ENCODE results near the gene ARFGAP1. TPM values are rescaled to one million over a fixed set of nuclear protein-coding genes. Genes with fewer than 3 reads are reported as not detected.

ARFGAP1 gene
- 100 to 1,000 TPM in 1 of 2 donors, 10 to 100 TPM in 1; 77.2 to 108 TPM for total RNA-seq

DNA sequence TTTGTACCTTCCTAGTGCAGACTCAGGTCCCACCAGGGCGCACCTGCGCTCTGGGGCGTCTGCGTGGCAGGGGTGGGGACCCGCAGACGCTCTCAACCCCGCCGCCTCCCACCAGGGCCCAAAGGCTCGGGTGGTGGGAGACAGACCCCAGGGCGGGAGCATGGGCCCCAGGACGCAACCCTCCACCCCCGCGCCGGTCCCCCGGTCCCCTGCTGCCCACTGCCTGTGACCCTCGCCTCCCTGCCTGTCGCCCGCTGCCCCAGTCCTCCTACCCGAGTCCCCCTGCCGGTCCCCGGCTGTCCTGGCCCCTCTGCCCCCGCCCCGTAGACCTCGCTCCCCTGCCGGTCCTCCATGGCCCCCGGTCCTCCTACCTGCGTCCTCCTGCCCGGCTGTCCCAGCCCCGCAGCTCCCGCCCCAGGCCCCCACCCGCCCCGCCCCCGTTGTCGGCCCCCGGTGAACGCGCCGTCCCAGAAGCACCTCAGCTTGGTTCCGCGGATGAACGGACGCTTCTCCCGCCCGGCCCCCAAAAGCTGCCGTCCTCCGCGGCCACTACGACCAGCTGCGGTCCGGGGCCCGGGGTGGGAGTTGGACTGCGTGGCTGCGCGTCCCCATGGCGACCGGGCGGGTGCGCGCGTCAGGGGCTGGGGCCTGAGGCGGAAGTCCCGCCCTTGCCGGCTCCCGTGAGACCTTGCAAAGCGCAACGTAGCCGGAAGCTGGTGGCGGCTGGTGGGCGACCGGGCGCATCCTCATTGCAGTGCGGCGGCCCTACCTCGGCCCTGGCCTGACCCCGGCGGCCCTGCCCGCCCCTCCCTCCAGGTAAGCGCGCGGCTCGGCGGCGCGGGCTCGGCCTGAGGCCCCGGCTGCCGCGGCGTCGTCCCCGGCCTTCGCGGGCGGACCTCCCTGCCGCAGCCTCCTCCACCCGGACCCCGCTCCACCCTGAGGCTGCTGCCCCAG, at the start of gene ARFGAP1:
ARFGAP1 (plus strand) TSS at position 709 of the 954 bp plus-strand sequence. CDS start 2,768 bp downstream, outside the sequence.
- Mint-ChIP-seq H3K9me3 (no peaks in the 10 kb centered on the region), H3K27ac (peak within 1 kb of the TSS; percentile 92 to 99), H3K36me3 (peaks cover 8 to 9% of the 10 kb centered on the region in 2 donors)
- ATAC-seq = peak; percentile 99
- DNase-seq (ENCODE audit: low spot score in 2 of 2) = peak; percentile 88

DNA sequence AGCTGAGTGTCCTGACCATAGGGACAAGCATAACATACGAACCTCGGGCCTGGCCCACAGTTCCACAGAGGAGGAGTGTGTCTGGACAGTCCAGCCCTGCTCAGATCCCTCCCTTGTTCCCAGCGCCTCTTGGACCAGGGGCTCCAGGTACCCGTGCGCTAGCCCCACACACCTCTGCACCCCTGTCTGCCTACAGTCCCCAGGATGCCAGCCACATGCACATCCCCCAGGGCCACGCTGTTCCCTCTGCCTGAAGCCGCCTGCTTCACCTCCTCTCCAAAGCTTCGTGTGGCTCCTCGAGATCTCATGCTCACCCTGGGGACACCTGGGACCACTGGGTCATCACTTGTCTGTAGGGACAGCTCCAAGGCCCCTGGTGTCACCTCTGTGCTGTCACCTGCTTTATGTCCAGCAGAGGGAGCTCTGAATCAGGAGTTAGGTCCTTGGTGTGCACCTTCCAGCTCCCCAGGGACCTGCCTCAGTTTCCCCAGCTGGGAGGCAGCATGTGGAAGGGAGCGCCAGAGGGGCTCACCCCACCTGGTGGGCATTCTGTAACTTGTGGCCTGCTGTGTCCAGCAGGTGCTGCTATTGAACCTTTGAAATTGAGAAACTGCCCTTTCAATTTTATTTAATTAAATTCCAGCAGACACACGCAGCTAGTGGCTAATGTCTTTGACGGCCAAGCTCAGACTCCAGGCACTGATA, 49.3 kb upstream of the ARFGAP1 start:
- Mint-ChIP-seq H3K9me3 (no peaks in the 10 kb centered on the region), H3K27ac (no peak overlapping the region), H3K36me3 (no peaks in the 10 kb centered on the region)
- ATAC-seq = peak; percentile 70 to 80
- DNase-seq (ENCODE audit: low spot score in 2 of 2) = peak in 1 of 2 donors; percentile 58

DNA sequence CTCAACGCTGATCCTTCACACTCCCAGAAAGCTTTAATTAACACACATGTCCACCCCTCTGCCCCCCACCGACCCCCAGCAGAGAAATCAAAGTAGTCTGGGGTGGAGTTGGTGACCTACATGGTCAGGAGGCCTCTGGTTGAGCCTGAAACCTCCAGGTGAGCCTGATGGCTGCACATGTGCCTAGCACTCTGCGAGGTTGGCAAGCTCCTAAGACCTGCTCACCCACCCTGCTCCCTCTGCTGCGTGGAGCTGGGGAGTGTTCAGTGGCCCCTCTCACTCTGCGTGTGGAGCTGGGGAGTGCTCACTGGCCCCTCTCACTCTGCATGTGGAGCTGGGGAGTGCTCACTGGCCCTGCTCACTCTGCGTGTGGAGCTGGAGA, 48.8 kb upstream of the ARFGAP1 start:
- ATAC-seq (no peak), DNase-seq (ENCODE audit: low spot score in 2 of 2) (no peak)
- H3K36me3 Mint-ChIP-seq = no peaks in the 10 kb centered on the region
- H3K27ac Mint-ChIP-seq = no peak overlapping the region
- no peaks in the 10 kb centered on the region for H3K9me3 Mint-ChIP-seq

DNA sequence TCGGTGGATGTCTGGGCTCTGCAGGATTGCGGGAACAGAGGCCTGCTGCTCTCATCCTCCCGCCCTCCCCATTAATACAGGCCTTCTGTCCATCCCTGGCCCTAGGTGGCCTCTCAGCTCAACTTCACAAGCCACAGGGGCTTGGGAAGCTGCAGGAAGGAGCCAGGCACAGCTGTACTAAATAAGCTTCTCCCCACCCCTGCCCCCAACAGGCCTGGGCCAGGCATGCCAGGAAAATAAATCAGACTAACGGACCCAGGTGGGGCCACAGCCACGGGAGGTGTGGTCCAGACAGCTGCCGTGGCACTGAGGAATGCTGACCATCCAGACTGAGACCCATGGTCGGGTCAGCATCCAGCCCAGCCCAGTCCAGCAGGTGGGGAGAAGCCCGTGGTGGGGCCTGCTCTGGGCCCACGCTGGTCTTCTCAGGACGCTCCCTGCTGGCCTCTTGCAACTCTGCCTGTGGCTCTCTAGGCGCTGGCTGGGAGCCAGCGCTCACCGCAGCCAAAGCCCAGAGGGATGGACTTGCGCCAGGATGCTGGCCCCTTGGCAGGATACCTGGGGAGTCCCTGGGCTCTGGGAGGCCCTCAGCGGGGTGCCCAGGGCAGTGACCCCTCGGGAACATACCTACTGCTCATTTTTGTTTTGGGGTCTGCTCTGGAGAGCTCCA, 48.1 kb upstream of the ARFGAP1 start:
- no peak for ATAC-seq
- DNase-seq (ENCODE audit: low spot score in 2 of 2) = no peak
- H3K9me3 Mint-ChIP-seq = no peaks in the 10 kb centered on the region
- no peaks in the 10 kb centered on the region for H3K36me3 Mint-ChIP-seq
- no peak overlapping the region for H3K27ac Mint-ChIP-seq

DNA sequence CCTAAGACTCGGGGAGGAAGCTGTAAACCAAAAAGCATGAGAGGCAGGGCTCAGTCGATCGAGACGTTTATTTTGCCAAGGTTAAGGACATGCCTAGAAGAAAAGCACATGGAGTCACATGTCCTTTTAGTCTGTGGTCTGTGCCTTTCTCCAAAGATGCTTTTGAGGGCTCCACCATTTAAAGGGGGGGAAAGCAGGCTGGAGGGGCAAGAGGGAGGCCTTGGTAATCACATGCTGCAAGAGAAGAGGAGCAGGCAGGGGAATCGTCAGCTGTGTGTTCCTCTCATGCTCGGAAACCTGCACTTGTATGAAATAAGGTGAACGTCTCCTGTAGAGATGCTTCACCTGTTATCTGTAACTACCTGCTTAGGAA, 47.5 kb upstream of the ARFGAP1 start:
- no peaks in the 10 kb centered on the region for H3K9me3 Mint-ChIP-seq

DNA sequence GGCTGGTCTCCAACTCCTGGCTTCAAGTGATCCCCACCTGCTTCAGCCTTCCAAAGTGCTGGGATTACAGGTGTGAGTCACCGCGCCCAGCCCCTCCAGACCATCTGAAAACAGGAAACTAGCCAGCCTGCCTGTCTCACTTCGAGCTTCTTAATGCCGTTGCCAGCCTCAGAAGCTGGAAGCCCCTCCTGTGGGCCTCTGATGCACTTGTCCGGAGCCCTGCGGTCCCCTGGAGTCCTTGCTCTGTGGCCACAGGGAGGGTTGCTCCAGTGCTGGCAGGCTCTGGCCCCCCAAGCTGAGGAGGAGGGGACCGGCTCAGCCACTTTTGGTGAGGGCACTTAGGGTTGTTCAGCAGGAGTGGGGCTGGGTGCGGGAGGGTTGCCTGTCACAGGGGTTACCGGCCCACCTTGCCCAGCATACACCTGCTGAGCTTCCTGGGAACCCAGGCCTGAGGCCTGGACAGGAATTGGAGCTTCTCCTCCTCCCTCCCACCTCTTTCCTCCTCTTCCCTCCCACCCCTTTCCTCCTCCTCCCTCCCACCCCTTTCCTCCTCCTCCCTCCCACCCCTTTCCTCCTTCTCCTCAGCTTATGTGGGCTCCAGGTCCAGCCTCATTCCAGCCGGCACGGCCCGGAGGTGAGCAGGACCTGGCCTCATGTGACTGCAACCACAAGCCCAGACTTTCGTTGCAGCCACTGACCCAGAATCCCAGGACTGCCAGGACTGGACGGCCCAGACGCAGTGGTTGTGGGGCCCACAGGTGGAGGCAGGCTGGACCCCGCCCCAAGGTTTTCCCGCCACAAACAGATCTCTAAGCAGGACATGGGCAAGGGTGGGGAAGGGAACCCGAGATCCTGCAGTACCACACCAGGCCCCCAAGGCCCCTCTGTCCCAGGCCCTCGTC, 46.3 kb upstream of the ARFGAP1 start:
- DNase-seq (ENCODE audit: low spot score in 2 of 2) (no peak), ATAC-seq (no peak)
- H3K36me3 Mint-ChIP-seq = no peaks in the 10 kb centered on the region
- H3K27ac Mint-ChIP-seq = no peak overlapping the region
- no peaks in the 10 kb centered on the region for H3K9me3 Mint-ChIP-seq

More for the DNA sequence above, 47.5 kb upstream of the ARFGAP1 start:
- no peak for DNase-seq (ENCODE audit: low spot score in 2 of 2)
- no peak for ATAC-seq
- no peak overlapping the region for H3K27ac Mint-ChIP-seq
- H3K36me3 Mint-ChIP-seq = no peaks in the 10 kb centered on the region

DNA sequence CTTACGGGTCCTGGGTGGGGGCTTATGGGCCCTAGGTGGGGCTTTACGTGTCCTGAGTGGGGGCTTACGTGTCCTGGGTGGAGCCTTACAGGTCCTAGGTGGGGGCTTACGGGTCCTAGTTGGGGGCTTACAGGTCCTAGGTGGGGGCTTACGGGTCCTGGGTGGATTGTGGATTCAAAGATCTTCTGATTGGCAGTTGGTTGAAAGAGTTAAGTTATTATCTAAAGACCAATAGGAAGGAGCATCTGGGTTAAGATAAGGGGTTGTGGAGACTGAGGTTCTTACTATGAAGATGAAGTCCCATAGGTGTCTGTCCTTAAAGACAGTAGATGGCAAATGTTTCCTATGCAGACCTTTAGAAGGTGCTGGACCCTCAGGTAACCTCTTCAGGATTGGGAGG, 45.4 kb upstream of the ARFGAP1 start:
- H3K27ac Mint-ChIP-seq = no peak overlapping the region
- H3K36me3 Mint-ChIP-seq = no peaks in the 10 kb centered on the region
- ATAC-seq (no peak), DNase-seq (ENCODE audit: low spot score in 2 of 2) (no peak)
- H3K9me3 Mint-ChIP-seq = no peaks in the 10 kb centered on the region

DNA sequence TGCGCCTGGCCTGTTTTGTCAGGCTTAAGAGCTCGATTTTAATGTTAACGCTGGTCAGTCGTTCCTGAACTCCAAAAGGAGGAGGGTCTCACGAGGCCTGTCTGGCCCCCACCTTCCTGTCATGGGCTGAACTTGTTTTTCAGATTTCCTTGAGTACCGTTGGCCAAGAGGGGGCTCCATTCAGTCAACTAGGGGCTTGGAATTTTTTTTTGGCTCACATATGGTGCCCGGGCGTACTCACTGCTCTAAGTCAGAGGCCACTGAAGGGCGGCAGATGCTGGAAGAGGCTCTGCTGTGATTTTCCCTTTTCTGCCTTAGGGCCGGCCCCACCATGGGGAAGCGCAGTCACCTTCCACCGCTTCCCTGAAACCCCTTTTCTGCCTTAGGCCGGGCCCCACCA, 43.8 kb upstream of the ARFGAP1 start:
- no peaks in the 10 kb centered on the region for H3K9me3 Mint-ChIP-seq
- DNase-seq (ENCODE audit: low spot score in 2 of 2) = no peak
- no peak overlapping the region for H3K27ac Mint-ChIP-seq
- H3K36me3 Mint-ChIP-seq = no peaks in the 10 kb centered on the region
- ATAC-seq = no peak

DNA sequence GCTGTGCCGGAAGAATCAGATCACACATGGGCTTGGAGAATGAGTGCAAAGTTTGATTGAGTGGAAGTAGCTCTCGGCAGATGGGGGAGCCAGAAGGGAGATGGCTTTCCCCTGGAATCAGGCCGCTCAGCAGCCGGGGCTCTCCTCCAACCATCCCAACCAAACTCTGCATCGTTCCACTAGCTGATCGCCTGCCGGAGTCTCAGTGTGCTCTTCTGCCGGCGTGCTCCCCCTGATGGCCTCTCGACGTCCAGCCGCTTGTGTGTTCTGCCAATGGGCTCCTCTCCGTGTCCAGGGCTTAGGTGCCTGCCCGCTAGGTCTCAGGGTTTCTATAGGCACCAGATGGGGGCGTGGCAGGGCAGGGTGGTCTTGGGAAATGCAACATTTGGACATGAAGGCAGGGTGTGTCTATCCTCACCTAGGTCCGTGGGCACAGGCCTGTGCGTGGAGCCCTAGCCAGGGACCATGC, 41.8 kb upstream of the ARFGAP1 start:
- no peak for DNase-seq (ENCODE audit: low spot score in 2 of 2)
- no peaks in the 10 kb centered on the region for H3K9me3 Mint-ChIP-seq
- peak in 1 of 2 donors; percentile 44 for ATAC-seq
- H3K36me3 Mint-ChIP-seq = no peaks in the 10 kb centered on the region
- H3K27ac Mint-ChIP-seq = no peak overlapping the region

DNA sequence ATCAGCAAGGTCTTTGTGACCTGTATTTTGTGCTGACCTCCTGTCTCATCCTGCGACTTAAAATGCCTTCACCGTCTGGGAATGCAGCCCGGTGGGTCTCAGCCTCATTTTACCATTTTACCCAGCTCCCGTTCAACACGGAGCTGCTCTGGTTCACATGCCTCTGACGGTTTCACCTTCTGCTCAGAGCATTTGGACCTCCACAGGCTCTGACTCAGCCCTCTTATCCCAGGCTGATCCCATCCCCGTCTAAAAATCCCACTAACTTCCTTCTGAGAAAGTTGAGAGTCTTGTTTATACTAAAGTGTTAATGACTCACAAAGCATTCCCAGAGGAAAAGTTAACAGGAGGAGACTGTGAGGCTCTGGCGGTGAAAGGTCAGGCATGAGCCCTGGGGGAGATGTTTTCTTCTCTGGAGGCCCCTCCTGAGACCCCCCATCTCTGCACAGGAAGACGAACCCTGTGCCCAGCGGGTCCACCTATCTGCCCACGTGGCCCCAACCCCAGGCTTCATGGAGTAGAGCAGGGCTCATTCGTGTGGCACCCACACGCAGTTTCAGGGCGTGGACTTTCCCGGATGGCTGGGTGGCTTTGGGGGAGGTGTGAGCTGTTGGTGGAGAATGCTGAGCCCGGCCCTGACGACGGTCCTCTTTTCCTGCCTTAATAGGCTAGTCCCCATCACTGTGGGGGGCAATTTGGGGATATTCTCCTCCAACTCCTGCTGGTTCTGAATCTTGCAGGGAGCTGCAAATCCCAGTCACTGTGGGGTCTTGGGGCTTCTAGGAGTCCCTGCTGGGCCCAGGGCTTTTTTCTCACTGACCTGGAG, 40.2 kb upstream of the ARFGAP1 start:
- Mint-ChIP-seq H3K27ac (no peak overlapping the region), H3K36me3 (no peaks in the 10 kb centered on the region), H3K9me3 (no peaks in the 10 kb centered on the region)
- DNase-seq (ENCODE audit: low spot score in 2 of 2) (no peak), ATAC-seq (no peak)

DNA sequence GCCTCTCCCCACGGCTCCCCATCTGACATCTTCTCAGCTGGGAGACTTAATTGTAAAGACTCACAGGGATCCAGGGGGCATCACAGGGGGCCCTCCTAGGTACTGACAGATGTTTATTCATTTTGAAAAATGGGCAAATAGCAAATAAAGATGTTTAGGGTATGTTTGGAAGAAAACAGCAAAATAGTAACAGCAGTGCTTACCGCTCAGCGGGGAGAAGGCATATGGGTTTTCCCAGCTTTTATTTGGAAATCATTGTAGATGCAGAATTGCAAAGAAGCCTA, 39.6 kb upstream of the ARFGAP1 start:
- Mint-ChIP-seq H3K36me3 (no peaks in the 10 kb centered on the region), H3K27ac (no peak overlapping the region), H3K9me3 (no peaks in the 10 kb centered on the region)
- DNase-seq (ENCODE audit: low spot score in 2 of 2) = no peak
- ATAC-seq = no peak

DNA sequence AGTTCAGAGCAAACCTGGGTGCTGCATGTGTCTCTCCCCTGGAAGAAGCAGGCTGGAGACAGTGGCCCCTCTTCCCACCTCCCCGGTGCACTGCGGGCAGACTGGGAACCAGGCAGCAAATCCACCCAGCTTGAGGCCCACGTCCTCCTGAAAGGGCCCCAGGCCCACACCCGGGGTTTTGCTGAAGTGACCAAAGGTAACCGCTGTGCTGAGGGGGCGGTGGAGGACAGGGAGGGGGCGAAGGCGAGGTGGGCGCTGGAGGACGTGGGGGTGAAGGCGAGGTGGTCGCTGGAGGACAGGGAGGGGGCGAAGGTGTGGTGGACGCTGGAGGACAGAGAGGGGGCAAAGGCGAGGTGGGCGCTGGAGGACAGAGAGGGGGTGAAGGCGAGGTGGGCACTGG, 38.7 kb upstream of the ARFGAP1 start:
- H3K9me3 Mint-ChIP-seq = no peaks in the 10 kb centered on the region
- no peak overlapping the region for H3K27ac Mint-ChIP-seq
- no peak for ATAC-seq
- no peaks in the 10 kb centered on the region for H3K36me3 Mint-ChIP-seq
- DNase-seq (ENCODE audit: low spot score in 2 of 2) = no peak

DNA sequence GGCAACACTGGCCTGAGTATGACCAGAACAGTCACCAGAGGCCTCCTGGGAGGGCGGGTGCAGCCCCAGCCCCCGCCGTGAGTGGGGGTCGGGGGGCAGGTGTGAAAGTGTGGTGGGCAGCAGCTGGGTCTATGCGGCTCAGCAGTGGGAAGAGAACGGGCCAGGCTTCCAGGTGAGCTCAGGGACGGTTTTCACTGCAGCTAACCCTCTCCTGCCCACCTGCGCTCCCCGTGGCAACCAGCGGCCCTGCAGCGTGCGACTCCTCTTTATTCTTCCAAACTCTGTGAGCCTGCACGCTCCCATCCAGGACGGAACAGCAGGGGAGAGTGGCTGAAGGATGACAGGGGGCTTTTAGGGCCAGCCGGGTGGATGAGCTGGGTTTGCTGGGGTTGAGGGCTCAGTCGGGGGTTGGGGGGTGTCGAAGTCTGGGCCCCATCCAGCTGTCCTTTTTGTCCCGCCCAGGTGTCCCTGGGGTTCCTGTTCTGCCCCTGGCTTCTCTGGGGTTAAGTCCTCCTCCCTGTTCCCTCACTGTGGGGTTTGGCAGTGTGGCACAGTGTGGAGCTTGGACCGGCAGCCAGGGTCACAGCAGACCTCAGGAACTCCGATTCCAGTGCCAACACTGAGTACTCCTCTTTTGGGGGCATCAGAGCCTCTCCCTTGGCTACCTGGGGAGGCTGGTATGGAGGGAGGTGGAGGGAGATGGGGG, 37.8 kb upstream of the ARFGAP1 start:
- Mint-ChIP-seq H3K9me3 (no peaks in the 10 kb centered on the region), H3K27ac (no peak overlapping the region), H3K36me3 (no peaks in the 10 kb centered on the region)
- ATAC-seq = peak in 1 of 2 donors; percentile 66
- DNase-seq (ENCODE audit: low spot score in 2 of 2) = no peak

DNA sequence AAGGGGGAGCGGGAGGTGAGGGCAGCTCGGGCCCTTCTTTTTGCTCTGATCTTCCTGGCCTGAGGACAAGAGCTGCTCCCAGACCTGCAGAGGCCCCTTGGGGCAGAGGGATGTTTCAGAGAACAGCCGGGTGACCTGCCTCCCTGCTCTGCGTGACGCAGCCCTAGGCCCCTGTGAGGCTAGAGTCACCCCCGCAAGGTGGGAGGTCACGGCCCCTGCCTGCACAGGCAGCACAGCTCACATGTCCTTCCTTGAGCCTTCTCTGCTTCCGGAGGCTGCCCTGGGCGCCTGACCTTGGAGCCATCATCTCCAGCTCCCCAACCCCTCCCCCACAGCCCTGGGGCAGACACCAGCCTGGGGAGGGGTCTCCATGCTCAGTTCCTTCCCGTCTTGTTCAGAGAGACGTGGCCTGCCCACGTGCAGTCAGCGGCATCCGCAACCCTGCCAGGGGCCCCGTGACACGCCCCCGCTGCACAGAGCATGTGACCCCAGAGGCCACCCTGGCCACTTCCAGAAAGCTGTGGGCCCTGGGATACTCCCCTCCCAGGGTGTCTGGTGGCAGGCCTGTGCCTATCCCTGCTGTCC, 37.1 kb upstream of the ARFGAP1 start, which contains the start of gene BIRC7:
BIRC7 (plus strand) TSS at position 507 of the 585 bp plus-strand sequence. CDS start 192 bp downstream, outside the sequence.
- DNase-seq (ENCODE audit: low spot score in 2 of 2) (no peak), ATAC-seq (no peak)

More for the DNA sequence above, 37.1 kb upstream of the ARFGAP1 start, which contains the start of gene BIRC7:
- H3K27ac Mint-ChIP-seq = no peak within 1 kb of the TSS
- H3K9me3 Mint-ChIP-seq = no peaks in the 10 kb centered on the region
- no peaks in the 10 kb centered on the region for H3K36me3 Mint-ChIP-seq
